Measurements from ENCODE around the gene KLKB1. TPM values are rescaled to one million over a fixed set of nuclear protein-coding genes. Genes with fewer than 3 reads are reported as not detected.
"Not testable (repeated sequence)": the region's sequence is repeated elsewhere in the genome, so short reads cannot be mapped to it uniquely, and the experiment has no call there.

The KLKB1 gene
- total RNA-seq, 4 donors from 2014 or later, result 1.7 to 2.0 (median 1.9) TPM; not detected in 1

GRCh38 chr4:186241616-186242015, 14.3 kb downstream of the KLKB1 start:
- in situ Hi-C loops (cut with MboI; ENCODE audit: low pct_ligation_motif_present in 1 of 4, low pct_unique_long_range_greater_than_20kb in 1 of 4, low sequenced_read_pairs in 3 of 4) (no loop called here), intact Hi-C loops (cut with DNase I; ENCODE audit: low total_unique reads) (no loop called here)
- WGBS, 2 donors (ENCODE audit: low coverage in 1 of 2), result 78 to 94% methylated on average over 2 to 4 of the region's 4 CpGs

DNA sequence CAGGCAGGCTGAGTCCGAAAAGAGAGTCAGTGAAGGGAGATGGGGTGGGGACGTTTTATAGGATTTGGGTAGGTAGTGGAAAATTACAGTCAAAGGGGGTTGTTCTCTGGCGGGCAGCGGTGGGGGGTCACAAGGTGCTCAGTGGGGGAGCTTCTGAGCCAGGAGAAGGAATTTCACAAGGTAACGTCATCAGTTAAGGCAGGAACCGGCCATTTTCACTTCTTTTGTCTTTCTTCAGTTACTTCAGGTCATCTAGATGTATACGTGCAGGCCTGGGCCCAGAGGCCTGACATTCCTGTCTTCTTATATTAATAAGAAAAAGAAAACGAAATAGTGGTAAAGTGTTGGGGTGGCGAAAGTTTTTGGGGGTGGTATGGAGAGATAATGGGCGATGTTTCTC, 14.7 kb downstream of the KLKB1 start:
- DNase-seq; intact Hi-C loops (cut with DNase I; ENCODE audit: low total_unique reads); in situ Hi-C loops (cut with MboI; ENCODE audit: low pct_ligation_motif_present in 1 of 4, low pct_unique_long_range_greater_than_20kb in 1 of 4, low sequenced_read_pairs in 3 of 4); H3K27ac ChIP-seq; H3K4me1 ChIP-seq; H3K36me3 ChIP-seq; H3K9me3 ChIP-seq; H3K27me3 ChIP-seq; H3K4me3 ChIP-seq: not testable (repeated sequence)
- 63 to 89% methylated on average over 6 to 10 of the region's 10 CpGs for WGBS, 2 donors (ENCODE audit: low coverage in 1 of 2)

More at GRCh38 chr4:186241616-186242015, 14.3 kb downstream of the KLKB1 start:
- DNase-seq, result no peak
- H3K36me3 ChIP-seq, result no peaks in the 10 kb centered on the region
- no peaks in the 10 kb centered on the region for H3K27me3 ChIP-seq
- H3K4me3 ChIP-seq, result no peak overlapping the region
- H3K27ac ChIP-seq, result no peak overlapping the region
- no peaks in the 10 kb centered on the region for H3K4me1 ChIP-seq
- H3K9me3 ChIP-seq, result no peaks in the 10 kb centered on the region
- TF ChIP-seq POLR2A (IDR thresholded peaks at IDR 0.05), result no peak
- TF ChIP-seq EP300 (IDR thresholded peaks at IDR 0.05; ENCODE audit: low read depth), result no peak
- TF ChIP-seq POLR2AphosphoS5 (IDR thresholded peaks at IDR 0.05), result no peak
- no peak for TF ChIP-seq CTCF (IDR thresholded peaks at IDR 0.05)

DNA sequence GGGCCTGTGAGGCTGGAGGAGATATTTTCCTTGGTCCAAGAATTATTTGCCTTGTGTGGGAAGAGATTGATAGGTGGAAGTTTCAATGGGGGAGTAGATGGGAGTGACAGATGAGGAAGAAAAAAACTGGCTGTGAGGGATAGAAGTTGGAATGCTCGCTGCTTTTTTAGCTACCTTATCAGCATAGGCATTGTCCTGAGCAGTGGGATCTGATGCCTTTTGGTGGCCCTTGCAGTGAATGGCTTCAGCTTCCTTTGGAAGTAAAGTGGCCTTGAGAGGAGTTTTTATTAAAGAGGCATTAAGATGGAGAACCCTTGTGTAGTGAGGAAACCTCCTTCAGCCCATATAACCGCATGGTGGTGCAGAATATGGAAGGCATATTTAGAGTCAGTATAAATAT, 16.0 kb downstream of the KLKB1 start:
- DNase-seq, result no peak
- Histone ChIP-seq H3K4me1 (no peaks in the 10 kb centered on the region), H3K9me3 (no peaks in the 10 kb centered on the region), H3K27me3 (no peaks in the 10 kb centered on the region), H3K36me3 (no peaks in the 10 kb centered on the region), H3K27ac (no peak overlapping the region), H3K4me3 (no peak overlapping the region)
- TF ChIP-seq POLR2A (IDR thresholded peaks at IDR 0.05) (no peak), POLR2AphosphoS5 (IDR thresholded peaks at IDR 0.05) (no peak), CTCF (IDR thresholded peaks at IDR 0.05) (no peak), EP300 (IDR thresholded peaks at IDR 0.05; ENCODE audit: low read depth) (no peak)
- in situ Hi-C loops (cut with MboI; ENCODE audit: low pct_ligation_motif_present in 1 of 4, low pct_unique_long_range_greater_than_20kb in 1 of 4, low sequenced_read_pairs in 3 of 4) (no loop called here), intact Hi-C loops (cut with DNase I; ENCODE audit: low total_unique reads) (no loop called here)
- 89 to 91% methylated on average over 2 of the region's 2 CpGs for WGBS, 2 donors (ENCODE audit: low coverage in 1 of 2)

GRCh38 chr4:186244835-186245234, 17.5 kb downstream of the KLKB1 start:
- H3K4me3 ChIP-seq, result no peak overlapping the region
- WGBS, 2 donors (ENCODE audit: low coverage in 1 of 2), result 88 to 90% methylated on average over 5 of the region's 5 CpGs
- H3K27ac ChIP-seq, result no peak overlapping the region

GRCh38 chr4:186247062-186247752, 19.9 kb downstream of the KLKB1 start:
- H3K27ac ChIP-seq; H3K27me3 ChIP-seq; H3K9me3 ChIP-seq; in situ Hi-C loops (cut with MboI; ENCODE audit: low pct_ligation_motif_present in 1 of 4, low pct_unique_long_range_greater_than_20kb in 1 of 4, low sequenced_read_pairs in 3 of 4); DNase-seq; intact Hi-C loops (cut with DNase I; ENCODE audit: low total_unique reads); H3K4me1 ChIP-seq; H3K4me3 ChIP-seq; H3K36me3 ChIP-seq: not testable (repeated sequence)
- WGBS, 2 donors (ENCODE audit: low coverage in 1 of 2), result 87 to 91% methylated on average over 8 to 9 of the region's 9 CpGs

More at GRCh38 chr4:186244835-186245234, 17.5 kb downstream of the KLKB1 start:
- no peaks in the 10 kb centered on the region for H3K27me3 ChIP-seq
- no peaks in the 10 kb centered on the region for H3K4me1 ChIP-seq
- H3K36me3 ChIP-seq, result no peaks in the 10 kb centered on the region
- intact Hi-C loops (cut with DNase I; ENCODE audit: low total_unique reads) (no loop called here), in situ Hi-C loops (cut with MboI; ENCODE audit: low pct_ligation_motif_present in 1 of 4, low pct_unique_long_range_greater_than_20kb in 1 of 4, low sequenced_read_pairs in 3 of 4) (no loop called here)
- TF ChIP-seq POLR2AphosphoS5 (IDR thresholded peaks at IDR 0.05) (no peak), CTCF (IDR thresholded peaks at IDR 0.05) (no peak), POLR2A (IDR thresholded peaks at IDR 0.05) (no peak), EP300 (IDR thresholded peaks at IDR 0.05; ENCODE audit: low read depth) (no peak)
- DNase-seq, result no peak
- no peaks in the 10 kb centered on the region for H3K9me3 ChIP-seq

Measured in transverse colon (tissue), 4 donors.